WI38 (cell line): ENCODE data around the gene JMJD4.

ENCODE experiments used
- H3K4me3 ChIP-seq: 2 replicates; pipeline ENCODE4 v1.5.1; 2011; ENCODE audit warnings: low read depth, mild to moderate bottlenecking, control low read depth, low read length
- CTCF ChIP-seq: IDR thresholded peaks from 2 replicates; pipeline ENCODE4 v1.5.1; 2012; ENCODE audit warnings: low read depth, mild to moderate bottlenecking, control low read depth, low read length

JMJD4 gene

GRCh38 chr1:227778401-227778947, 43.4 kb upstream of the JMJD4 start:
- no peak for TF ChIP-seq CTCF
- no peak overlapping the region for H3K4me3 ChIP-seq

- H3K4me3 ChIP-seq, result no peak overlapping the region
- TF ChIP-seq CTCF, result no peak
These were observed 42.5 kb upstream of the JMJD4 start for GRCh38 chr1:227777646-227778045.

- H3K4me3 ChIP-seq, result no peak overlapping the region
- no peak for TF ChIP-seq CTCF
These were observed 42.1 kb upstream of the JMJD4 start for GRCh38 chr1:227777156-227777555.

GRCh38 chr1:227776331-227776771, 41.2 kb upstream of the JMJD4 start:
- no peak overlapping the region for H3K4me3 ChIP-seq
- TF ChIP-seq CTCF, result no peak

- TF ChIP-seq CTCF, result no peak
- H3K4me3 ChIP-seq, result no peak overlapping the region
These were observed 40.7 kb upstream of the JMJD4 start for GRCh38 chr1:227775841-227776240.

- TF ChIP-seq CTCF, result no peak
- H3K4me3 ChIP-seq, result no peak overlapping the region
These were observed 39.9 kb upstream of the JMJD4 start for GRCh38 chr1:227774821-227775661.

- no peak overlapping the region for H3K4me3 ChIP-seq
- TF ChIP-seq CTCF, result no peak
These were observed 39.1 kb upstream of the JMJD4 start for GRCh38 chr1:227774051-227774731.
